Hematopoietic multipotent progenitor cell treated with erythropoietin and hydrocortisone succinate and interleukin-3 and kit ligand, for 8 days (in vitro differentiated cells): ENCODE results near the gene SACS.
"Not testable (repeated sequence)": the region's sequence is repeated elsewhere in the genome, so short reads cannot be mapped to it uniquely, and the experiment has no call there.

Experiments used
- DNase-seq: peaks from one replicate; pipeline ENCODE4 v3.0.0-alpha.2; 2015

Gene SACS

DNA sequence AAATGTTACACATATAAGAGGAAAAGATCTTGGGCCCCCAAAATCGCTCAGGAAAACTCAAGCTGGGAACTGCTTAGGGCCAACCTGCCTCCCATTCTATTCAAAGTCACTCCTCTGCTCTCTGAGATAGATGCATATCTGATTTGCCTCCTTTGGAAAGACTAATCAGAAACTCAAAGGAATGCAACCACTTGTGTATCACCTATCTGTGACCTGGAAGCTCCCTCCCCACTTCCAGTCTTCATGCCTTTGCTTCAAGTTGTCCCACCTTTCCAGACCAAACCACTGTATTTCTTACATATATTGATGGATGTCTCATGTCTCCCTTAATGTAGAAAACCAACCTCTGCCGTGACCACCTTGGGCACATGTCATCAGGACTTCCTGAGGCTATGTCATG lies 32.3 kb downstream of the SACS start:
- DNase-seq, result not testable (repeated sequence)

DNA sequence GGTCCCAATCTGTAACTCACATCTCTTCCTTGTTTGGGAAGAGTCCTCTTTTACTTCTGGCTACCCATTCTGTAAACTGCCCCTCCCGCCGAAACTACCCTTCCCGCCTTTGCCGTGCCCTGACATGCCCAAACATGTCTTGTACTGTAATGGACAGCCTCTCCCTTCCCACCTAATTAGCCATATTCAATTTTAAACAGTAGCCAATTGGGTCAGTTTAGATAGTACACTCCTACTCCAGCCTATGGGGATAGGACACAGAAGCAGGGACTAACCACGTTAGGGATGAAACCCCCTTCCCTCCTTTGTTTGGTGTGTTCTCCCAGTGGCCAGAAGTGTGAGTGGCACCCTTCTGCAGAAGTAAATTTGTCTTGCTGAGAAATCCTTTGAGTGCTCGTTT lies 34.2 kb downstream of the SACS start:
- DNase-seq, result no peak

GRCh38 chr13:23394821-23395220 lies 38.7 kb downstream of the SACS start:
- DNase-seq, result no peak

DNA sequence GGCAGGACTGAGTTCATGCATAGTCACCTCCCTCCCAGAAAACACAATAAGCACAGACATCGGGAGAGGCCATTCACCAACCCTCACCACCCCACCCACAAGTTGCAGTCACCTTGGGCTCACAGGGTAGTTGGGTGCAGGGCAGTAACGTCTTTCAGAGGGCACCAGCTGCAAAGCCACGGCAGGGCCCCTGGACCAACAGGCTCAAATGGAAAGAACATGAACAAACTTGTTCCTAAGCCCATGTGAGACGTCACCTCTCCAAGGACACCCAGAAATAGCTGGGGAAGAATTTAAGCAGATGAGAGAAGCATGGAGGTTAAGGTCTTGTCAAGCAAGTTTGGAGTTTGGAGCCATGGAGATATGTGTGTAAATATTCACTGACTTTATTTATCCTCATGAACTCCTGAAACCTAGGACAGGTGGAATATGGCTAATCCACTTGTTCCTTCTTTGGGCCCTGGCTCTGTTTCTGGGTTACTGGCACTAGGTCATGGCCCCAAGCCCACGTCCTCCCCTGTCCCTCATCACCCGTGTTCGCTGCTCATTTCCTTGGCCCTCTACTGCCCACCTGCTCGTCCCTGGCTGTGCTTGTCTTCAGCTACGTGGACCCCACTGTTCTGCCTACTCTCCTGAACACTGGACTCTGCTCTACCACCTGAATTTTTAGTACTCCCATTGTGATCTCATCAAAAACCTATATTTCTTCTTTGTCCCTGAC lies 40.4 kb downstream of the SACS start:
- DNase-seq, result no peak

DNA sequence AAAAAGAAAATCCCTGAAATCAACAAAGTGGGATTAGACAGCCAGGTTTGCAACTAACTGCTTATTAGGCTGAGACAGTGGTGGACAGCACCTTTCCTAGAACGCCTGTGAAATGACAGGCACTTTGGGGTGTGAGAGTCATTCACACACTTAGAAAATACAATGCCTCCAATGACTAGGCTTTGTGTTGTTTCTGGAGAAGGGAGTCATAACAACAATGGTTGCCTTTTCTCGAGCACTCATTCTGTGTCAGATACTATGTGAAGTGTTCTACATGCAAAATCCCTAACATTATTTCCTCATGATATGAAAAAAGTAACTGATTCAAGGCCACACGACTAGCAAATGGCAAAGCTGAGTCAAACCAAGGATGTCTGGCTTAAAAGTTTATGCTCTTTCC lies 41.2 kb downstream of the SACS start:
- DNase-seq, result no peak

- no peak for DNase-seq
Measured at GRCh38 chr13:23391752-23392151, 41.8 kb downstream of the SACS start.

- DNase-seq, result no peak
Measured at GRCh38 chr13:23386533-23386932, 47.0 kb downstream of the SACS start.

DNA sequence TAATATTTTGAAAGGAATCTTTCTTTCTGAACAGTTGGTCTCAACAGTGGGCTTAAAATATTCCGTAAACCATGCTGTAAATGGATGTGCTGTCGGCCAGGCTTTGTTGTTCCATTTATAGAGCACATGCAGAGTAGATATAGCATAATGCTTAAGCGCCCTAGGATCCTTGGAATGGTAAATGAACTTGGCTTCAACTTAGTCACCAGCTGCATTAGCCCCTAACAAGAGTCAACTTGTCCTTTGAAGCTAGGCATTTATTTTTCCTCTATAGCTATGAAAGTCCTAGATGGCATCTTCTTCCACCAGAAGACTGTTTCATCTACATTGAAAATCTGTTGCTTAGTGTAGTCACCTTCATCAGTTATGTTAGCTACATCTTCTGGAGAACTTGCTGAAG lies 47.6 kb downstream of the SACS start:
- DNase-seq, result no peak

DNA sequence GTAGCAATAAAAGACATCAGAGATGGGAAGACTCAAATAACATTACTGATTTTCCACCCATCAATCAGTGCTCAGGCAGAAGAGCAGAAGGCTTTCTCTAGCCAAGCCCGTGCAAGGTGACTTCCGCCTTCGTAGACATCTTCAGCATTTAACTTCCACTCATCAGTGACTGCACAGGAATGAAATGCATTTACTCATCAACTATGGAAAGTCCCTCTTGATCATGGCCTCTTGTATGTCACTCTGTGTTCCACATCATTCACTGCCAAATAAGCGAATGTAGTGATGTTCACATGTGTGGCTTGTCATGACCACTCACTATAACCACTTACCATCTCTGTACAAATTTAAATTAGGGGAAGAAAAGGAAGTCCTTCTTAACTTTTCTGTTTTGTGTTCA lies 49.4 kb downstream of the SACS start:
- DNase-seq, result no peak

- no peak for DNase-seq
Measured at GRCh38 chr13:23383151-23383550, 50.4 kb downstream of the SACS start.

DNA sequence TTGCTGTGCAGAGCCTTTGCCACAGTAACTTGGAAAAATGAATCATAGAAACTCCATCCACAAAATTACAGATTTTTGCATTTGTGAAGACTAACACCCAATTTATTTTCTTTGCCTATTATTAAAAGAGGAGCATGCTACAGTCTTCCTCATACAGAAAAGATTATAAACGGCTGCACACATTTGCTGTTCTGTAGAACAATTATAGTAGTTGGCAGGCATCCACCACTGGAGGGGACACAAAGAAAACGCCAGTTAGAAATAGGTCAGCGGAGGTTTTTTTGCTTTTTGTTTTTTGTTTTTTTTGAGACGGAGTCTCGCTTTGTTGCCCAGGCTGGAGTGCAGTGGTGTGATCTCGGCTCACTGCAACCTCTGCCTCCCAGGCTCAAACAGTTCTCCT lies 51.6 kb downstream of the SACS start:
- no peak for DNase-seq

DNA sequence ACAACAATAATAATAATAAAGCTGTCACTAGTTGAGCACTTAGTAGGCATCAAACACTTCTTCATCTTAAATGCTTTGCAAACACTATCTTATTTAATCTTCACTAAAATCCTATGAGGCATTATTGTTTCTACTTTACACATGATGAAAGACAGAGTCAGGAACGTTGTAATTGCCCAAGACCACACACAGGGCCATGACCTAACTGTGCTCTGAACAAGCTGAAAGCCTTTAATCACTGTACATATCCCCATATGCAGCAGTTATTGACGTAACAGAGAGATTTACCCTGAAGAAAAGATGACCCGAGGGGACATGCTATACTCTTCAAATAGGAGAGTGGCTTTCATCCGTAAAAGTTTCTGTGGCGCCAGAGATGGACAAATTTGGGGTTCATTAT lies 53.0 kb downstream of the SACS start:
- no peak for DNase-seq

DNA sequence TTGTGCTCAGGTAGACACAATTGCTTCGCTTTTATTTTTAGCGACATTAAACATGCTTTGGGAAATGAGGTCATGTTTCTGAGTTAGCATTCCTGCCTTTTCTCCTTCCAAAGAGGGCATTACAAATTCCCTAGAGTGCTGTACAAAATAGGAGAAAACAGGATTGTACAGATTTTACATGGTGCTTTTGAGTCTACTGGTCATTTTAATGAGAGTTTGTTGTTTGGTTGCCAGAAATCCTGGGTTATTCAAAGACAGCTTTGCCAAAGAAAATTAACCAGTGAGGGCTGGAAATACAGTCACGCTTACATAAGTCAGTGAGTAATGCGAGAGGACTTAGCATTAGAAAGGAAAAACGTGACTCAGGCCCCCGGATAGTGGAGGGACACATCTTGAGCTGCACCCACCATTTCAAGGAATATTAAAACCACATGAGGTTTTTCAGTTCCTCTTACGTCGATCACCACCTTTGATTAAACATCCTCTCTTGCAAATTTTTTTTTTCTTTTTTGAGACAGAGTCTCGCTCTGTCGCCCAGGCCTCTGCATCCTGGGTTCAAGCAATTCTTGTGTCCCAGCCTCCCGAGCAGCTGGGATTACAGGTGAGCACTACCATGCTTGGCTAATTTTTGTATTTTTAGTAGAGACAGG lies 55.4 kb downstream of the SACS start:
- DNase-seq, result peak; percentile 18

- DNase-seq, result no peak
Measured at GRCh38 chr13:23377579-23377978, 55.9 kb downstream of the SACS start.

DNA sequence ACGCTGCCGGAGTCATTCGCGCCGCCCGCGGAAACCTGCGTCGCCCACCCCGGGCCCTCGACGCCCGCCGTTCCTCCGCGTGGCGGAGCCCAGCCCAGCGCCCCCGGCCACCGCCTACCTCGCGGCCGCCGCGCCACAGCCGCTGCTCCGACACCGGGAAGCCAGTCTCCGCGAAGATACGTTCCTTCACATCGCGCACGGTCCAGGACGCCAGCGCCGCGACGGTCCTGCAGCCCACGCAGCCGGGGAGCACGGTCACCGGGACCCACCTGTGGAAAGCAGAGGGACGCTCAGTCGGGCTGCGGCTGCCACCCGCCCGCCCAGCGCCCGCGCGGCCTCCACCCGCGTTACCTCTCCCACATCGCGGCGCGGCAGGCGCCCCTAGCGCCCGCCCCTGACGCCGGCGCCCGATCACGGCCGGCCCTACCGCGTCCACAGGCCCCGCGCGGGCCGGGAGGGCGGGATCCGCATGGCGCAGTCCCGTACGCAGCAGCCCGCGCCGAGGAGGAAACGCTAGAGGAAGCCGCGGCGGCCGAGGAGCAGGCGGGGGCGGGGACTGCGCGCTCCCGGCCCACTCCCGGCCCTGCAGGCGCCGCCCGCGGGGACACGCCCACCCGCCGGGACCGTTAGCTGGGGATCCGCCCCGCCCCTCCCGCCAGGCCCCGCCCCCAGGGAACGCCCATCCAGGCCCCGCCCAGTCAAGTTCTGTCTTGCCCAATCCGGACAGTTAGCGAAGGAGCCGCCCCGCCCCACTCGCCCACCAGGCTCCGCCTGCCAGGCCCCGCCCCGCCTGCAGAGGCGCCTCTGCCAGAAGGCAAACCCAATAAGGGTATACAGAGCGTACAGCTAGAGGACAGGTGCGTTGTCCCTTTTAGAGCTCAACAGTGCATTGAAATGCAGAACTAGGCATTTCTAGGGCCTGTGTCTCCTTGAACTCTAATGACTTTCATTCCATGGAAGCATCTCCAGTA lies 58.2 kb downstream of the SACS start:
- DNase-seq, result peak; percentile 88

- DNase-seq, result peak; percentile 22
Measured at GRCh38 chr13:23372264-23372906, 61.1 kb downstream of the SACS start.

DNA sequence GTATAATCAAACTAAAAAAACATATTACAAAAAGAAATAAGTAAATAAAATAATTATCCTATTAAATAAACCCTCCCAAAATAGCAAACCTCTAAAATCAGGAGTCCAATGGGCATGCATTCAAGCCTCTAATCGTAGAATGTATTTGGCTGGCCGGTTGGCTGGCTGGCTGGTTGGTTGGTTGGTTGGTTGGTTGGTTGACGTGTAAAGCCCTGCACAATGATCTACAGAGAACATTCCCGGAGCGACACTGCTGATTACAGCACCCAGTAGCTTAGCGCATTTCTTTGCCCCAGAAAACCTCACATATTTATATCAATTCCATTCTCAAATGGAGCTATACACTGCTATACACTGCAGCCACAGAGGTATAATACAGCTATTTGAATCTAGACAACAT lies 65.6 kb downstream of the SACS start:
- no peak for DNase-seq

DNA sequence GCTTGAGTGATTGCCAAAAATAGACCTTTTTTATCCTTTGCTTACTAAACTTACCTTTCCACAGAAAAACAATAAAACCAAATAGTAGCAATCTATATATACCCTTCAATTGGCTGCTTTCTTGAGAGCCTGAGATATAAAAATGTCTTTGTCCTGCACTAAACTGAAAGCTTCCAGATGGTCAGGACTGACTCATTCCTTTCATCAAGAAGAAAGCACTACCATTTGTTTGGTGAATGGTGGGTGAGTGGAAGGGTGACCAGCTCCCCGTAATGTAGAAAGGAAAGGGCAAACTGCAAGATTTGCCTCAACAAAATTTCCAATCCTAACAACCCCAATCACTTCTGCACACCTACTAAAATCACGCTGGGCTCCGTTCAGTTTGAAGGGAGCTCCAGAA lies 67.8 kb downstream of the SACS start:
- DNase-seq, result no peak

DNA sequence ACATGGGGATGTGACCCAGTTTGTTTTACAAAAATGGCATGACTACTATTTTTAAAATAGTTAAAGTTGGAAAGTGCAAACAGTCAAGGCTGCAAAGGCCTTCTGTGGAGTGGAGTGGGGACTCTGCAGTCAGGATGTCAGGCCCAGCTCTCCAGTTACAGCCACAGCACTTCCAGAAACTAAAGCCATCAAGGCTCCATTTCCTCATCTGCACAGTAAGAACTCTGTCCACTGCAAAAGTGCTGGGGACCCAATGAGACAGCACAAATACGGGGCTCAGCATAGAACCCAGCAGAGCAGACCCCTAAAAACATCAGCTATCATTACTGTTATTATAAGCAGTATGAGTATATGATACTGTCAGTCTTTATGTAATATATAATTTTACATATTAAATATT lies 73.6 kb downstream of the SACS start:
- DNase-seq, result no peak

GRCh38 chr13:23357349-23357748 lies 76.2 kb downstream of the SACS start:
- no peak for DNase-seq

DNA sequence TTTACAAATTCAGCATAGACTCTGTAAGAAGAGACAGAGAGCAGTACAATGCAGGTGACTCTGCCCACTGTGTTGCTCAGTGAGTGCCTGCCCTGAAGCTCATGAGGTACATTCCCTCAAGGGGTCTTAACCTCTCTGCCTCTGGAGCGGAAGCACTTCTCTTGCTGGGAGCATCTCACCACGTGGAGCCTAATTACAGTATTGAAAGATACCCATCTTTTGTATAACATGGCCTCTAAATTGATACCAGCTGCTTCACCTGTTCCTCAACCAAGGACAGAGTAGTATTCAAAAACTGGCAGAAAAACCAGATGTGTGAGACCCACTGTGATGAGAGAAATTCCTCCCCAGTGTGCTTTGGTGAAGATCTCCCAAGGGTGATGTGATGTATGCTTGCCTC lies 77.1 kb downstream of the SACS start:
- DNase-seq, result no peak

DNA sequence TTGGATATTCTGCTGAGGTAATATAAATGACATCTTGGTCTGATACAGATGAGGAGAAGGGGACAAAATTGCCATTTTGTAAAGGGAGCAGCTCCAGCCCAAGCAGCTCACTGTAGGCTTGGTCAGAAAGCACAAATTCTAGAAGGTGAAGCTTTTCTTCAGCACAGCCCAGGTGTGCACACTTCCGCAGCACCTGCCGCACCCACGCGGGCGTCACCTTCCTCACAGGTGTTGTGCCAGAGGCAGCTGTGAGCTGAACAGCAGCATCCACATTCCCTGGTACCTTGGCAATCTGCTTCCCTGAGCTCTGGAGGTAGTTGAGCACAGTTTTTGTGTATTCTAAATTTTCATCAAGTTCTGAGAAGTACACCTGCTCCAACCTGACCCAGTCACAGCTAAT lies 79.0 kb downstream of the SACS start:
- DNase-seq, result no peak

GRCh38 chr13:23352161-23352560 lies 81.3 kb downstream of the SACS start:
- DNase-seq, result no peak
